Esophagus muscularis mucosa (tissue), 4 donors: Measurements from ENCODE around the gene NISCH. TPM values are rescaled to one million over a fixed set of nuclear protein-coding genes. Genes with fewer than 3 reads are reported as not detected.
A peak's percentile ranks its signal among the peaks of the same experiment; 100 is the strongest.

ENCODE experiments used
- DNase-seq: peaks from one replicate; pipeline ENCODE4 v3.0.0-alpha.2; 2017; ENCODE audit errors: extremely low spot score
- H3K27ac ChIP-seq, 4 donors: fragments of 200-600 bp; sonication (generic); replicated peaks in 1 of 4; 1 replicate in 3 of 4; 2 replicates in 1 of 4; pipeline ENCODE4 v1.5.1; 2016 to 2019; ENCODE audit warnings: mild to moderate bottlenecking in 1 of 4
- H3K27me3 ChIP-seq, 4 donors: fragments of 200-600 bp; sonication (generic); one replicate each; pipeline versions ENCODE4 v1.5.1 to v1.6.0; 2016 to 2019
- H3K36me3 ChIP-seq, 4 donors: fragments of 200-600 bp; sonication (generic); one replicate each; pipeline ENCODE4 v1.5.1; 2016 to 2019
- H3K4me1 ChIP-seq, 4 donors: fragments of 200-600 bp; sonication (generic); one replicate each; pipeline ENCODE4 v1.5.1; 2016 to 2019
- H3K4me3 ChIP-seq, 4 donors: fragments of 200-600 bp; sonication (generic); 1 replicate in 2 of 4; 2 replicates in 2 of 4; pipeline ENCODE4 v1.5.1; 2016 to 2019; ENCODE audit warnings: mild to moderate bottlenecking in 4 of 4, moderate library complexity in 1 of 4
- H3K9me3 ChIP-seq, 4 donors: fragments of 200-600 bp; sonication (generic); 1 replicate in 3 of 4; 2 replicates in 1 of 4; pipeline ENCODE4 v1.5.1; 2016 to 2019
- CTCF ChIP-seq, 3 experiments: fragments of 200-600 bp in 2 of 3; fragments of 450-650 bp in 1 of 3; sonication (generic) in 2 of 3; IDR thresholded peaks; one replicate each; pipeline ENCODE4 v1.5.1; 2017 to 2019; ENCODE audit warnings: antibody characterized with exemption in 3 of 3, mild to moderate bottlenecking in 2 of 3, moderate library complexity in 1 of 3
- EP300 ChIP-seq: sonication (generic); formaldehyde crosslinking; IDR thresholded peaks from one replicate; pipeline ENCODE4 v1.6.1; 2017; ENCODE audit warnings: antibody characterized with exemption
- POLR2A ChIP-seq: fragments of 450-650 bp; IDR thresholded peaks from one replicate; pipeline ENCODE4 v1.6.1; 2017; ENCODE audit warnings: antibody characterized with exemption, moderate library complexity, mild to moderate bottlenecking, low read depth
- POLR2AphosphoS5 ChIP-seq, 2 donors: sonication (generic); formaldehyde crosslinking; IDR thresholded peaks; one replicate each; pipeline ENCODE4 v1.6.1; 2017; ENCODE audit warnings: antibody characterized with exemption in 2 of 2
- WGBS: methylation state at CpG from one replicate; pipeline ENCODE4 v1.1.5; 2018; 5-methylcytosine and 5-hydroxymethylcytosine counted together
- intact Hi-C: fragments of 100-400 bp; cut with DNase I; formaldehyde crosslinking; loops from one replicate; pipeline ENCODE4 v1.15.1; 2023
- total RNA-seq, 4 donors: library from RNA; depleted of rRNA; stranded (reverse); fragments of >200 nt; gene quantifications; one replicate each; pipeline versions ENCODE4 v1.1.0 to v1.2.1, GENCODE V29; 2016

The NISCH gene
- total RNA-seq, 4 donors from 2014 or later: 71.9 to 110 (median 88.0) TPM

- TF ChIP-seq EP300 (no peak), CTCF (IDR thresholded peaks at IDR 0.05) (peak; percentile 74 to 81 (median 76)), POLR2AphosphoS5 (IDR thresholded peaks at IDR 0.05) (peak in 1 of 2 donors; percentile 23), POLR2A (no peak)
- Histone ChIP-seq H3K4me3 (no peak overlapping the region), H3K27ac (peak overlapping the region in 1 of 4 donors; percentile 3), H3K9me3 (no peaks in the 10 kb centered on the region), H3K27me3 (no peaks in the 10 kb centered on the region), H3K36me3 (no peaks in the 10 kb centered on the region), H3K4me1 (peaks cover 13 to 35% (median 20%) of the 10 kb centered on the region in 4 donors)
- WGBS: 12% methylated on average over 7 of the region's 7 CpGs
- no peak for DNase-seq
- intact Hi-C loops: loop anchor here (1.0 kb wide), 1 partner anchor 17 kb away; the partner anchor contains the start of gene SEMA3G
Measured at GRCh38 chr3:52428151-52429005, 27.0 kb upstream of the NISCH start.

GRCh38 chr3:52429031-52429430 is 26.4 kb upstream of the NISCH start:
- H3K36me3 ChIP-seq: no peaks in the 10 kb centered on the region
- no peak for DNase-seq
- TF ChIP-seq CTCF (IDR thresholded peaks at IDR 0.05) (no peak), EP300 (no peak), POLR2A (no peak), POLR2AphosphoS5 (IDR thresholded peaks at IDR 0.05) (no peak)
- WGBS: 55% methylated on average over 3 of the region's 3 CpGs
- H3K9me3 ChIP-seq: no peaks in the 10 kb centered on the region
- intact Hi-C loops: no loop called here
- peaks cover 20 to 42% (median 23%) of the 10 kb centered on the region in 4 donors for H3K4me1 ChIP-seq
- H3K27me3 ChIP-seq: no peaks in the 10 kb centered on the region
- peak overlapping the region in 1 of 4 donors; percentile 3 for H3K27ac ChIP-seq
- no peak overlapping the region for H3K4me3 ChIP-seq

- intact Hi-C loops: no loop called here
- TF ChIP-seq POLR2AphosphoS5 (IDR thresholded peaks at IDR 0.05): no peak
- TF ChIP-seq EP300: no peak
- TF ChIP-seq CTCF (IDR thresholded peaks at IDR 0.05): no peak
- TF ChIP-seq POLR2A: no peak
- no peak for DNase-seq
- peak overlapping the region in 2 of 4 donors; percentile 3 to 18 for H3K27ac ChIP-seq
- H3K27me3 ChIP-seq: no peaks in the 10 kb centered on the region
- H3K4me3 ChIP-seq: no peak overlapping the region
- WGBS: 79% methylated on average over 7 of the region's 7 CpGs
- peaks cover 23 to 49% (median 24%) of the 10 kb centered on the region in 4 donors for H3K4me1 ChIP-seq
- no peaks in the 10 kb centered on the region for H3K9me3 ChIP-seq
- H3K36me3 ChIP-seq: no peaks in the 10 kb centered on the region
Measured at GRCh38 chr3:52429779-52430415, 25.5 kb upstream of the NISCH start.

- H3K9me3 ChIP-seq: no peaks in the 10 kb centered on the region
- H3K27me3 ChIP-seq: no peaks in the 10 kb centered on the region
- intact Hi-C loops: no loop called here
- H3K4me3 ChIP-seq: no peak overlapping the region
- peaks cover 23 to 49% (median 24%) of the 10 kb centered on the region in 4 donors for H3K4me1 ChIP-seq
- TF ChIP-seq CTCF (IDR thresholded peaks at IDR 0.05): no peak
- no peak for TF ChIP-seq EP300
- TF ChIP-seq POLR2A: no peak
- no peak for TF ChIP-seq POLR2AphosphoS5 (IDR thresholded peaks at IDR 0.05)
- H3K36me3 ChIP-seq: no peaks in the 10 kb centered on the region
- DNase-seq: no peak
- WGBS: 91% methylated on average over 9 of the region's 9 CpGs
- H3K27ac ChIP-seq: peak overlapping the region in 1 of 4 donors; percentile 18
Measured at GRCh38 chr3:52430416-52430810, 25.0 kb upstream of the NISCH start.
